Hepatocyte (in vitro differentiated cells): ENCODE data around the gene EEF1A2.

Experiments
- EZH2 ChIP-seq: fragments of 200-600 bp; sonication (generic); IDR thresholded peaks from 2 replicates; pipeline ENCODE4 v1.6.1; 2016; ENCODE audit warnings: antibody characterized with exemption, mild to moderate bottlenecking, borderline replicate concordance
- TF ChIP-seq, protein P1 (sequence below): fragments of 200-600 bp; sonication (generic); IDR thresholded peaks from 2 replicates; pipeline ENCODE4 v1.5.1; 2016; ENCODE audit warnings: antibody characterized with exemption, mild to moderate bottlenecking; ENCODE audit not compliant: poor library complexity

DNA sequence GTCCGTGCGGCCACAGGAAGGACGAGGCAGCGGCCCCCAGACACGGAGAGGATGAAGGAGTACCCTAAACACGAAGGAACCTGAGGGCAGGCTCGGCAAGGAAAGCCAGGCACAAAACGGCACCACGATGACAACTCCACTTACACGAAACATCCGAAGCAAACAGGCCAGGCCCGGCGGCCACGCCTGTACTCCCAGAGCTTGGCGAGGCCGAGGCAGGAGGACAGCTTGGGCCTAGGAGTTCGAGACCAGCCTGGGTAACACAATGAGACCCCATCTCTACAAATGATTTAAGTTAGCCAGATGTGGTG is 39.9 kb downstream of the EEF1A2 start:
- TF ChIP-seq, protein P1, sequence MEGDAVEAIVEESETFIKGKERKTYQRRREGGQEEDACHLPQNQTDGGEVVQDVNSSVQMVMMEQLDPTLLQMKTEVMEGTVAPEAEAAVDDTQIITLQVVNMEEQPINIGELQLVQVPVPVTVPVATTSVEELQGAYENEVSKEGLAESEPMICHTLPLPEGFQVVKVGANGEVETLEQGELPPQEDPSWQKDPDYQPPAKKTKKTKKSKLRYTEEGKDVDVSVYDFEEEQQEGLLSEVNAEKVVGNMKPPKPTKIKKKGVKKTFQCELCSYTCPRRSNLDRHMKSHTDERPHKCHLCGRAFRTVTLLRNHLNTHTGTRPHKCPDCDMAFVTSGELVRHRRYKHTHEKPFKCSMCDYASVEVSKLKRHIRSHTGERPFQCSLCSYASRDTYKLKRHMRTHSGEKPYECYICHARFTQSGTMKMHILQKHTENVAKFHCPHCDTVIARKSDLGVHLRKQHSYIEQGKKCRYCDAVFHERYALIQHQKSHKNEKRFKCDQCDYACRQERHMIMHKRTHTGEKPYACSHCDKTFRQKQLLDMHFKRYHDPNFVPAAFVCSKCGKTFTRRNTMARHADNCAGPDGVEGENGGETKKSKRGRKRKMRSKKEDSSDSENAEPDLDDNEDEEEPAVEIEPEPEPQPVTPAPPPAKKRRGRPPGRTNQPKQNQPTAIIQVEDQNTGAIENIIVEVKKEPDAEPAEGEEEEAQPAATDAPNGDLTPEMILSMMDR, result no peak
- TF ChIP-seq EZH2, result no peak
